ENCODE results near the gene SETD7. TPM values are rescaled to one million over a fixed set of nuclear protein-coding genes. Genes with fewer than 3 reads are reported as not detected.

The SETD7 gene
- polyA plus RNA-seq, 1 donor from 2014 or later, result 12.0 TPM

DNA sequence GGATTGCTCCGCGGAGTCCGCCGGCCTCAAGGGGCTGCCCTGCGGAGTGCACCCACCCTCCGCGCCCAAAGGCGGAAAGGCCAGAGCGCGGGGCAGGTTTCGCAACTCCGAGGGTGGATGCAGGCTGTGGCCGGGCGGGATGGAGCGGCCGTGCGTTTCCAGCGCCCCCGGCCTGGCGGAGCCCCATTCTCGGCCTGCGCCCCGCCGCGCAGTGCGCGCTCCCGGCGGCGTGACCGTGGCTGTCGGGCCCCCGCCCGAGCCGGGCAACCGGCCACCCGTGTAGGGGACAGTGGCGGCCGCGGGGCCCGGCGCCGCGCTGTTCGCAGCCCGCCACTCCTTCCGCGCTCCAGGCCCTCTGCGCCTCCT, 331 bp downstream of the SETD7 start:
- H2AFZ ChIP-seq (ENCODE audit: low read depth, low read length), result peak overlapping the region; percentile 92
- peaks cover 29% of the 10 kb centered on the region for H3K79me2 ChIP-seq (replicated peaks; ENCODE audit: insufficient read depth, low read length)

DNA sequence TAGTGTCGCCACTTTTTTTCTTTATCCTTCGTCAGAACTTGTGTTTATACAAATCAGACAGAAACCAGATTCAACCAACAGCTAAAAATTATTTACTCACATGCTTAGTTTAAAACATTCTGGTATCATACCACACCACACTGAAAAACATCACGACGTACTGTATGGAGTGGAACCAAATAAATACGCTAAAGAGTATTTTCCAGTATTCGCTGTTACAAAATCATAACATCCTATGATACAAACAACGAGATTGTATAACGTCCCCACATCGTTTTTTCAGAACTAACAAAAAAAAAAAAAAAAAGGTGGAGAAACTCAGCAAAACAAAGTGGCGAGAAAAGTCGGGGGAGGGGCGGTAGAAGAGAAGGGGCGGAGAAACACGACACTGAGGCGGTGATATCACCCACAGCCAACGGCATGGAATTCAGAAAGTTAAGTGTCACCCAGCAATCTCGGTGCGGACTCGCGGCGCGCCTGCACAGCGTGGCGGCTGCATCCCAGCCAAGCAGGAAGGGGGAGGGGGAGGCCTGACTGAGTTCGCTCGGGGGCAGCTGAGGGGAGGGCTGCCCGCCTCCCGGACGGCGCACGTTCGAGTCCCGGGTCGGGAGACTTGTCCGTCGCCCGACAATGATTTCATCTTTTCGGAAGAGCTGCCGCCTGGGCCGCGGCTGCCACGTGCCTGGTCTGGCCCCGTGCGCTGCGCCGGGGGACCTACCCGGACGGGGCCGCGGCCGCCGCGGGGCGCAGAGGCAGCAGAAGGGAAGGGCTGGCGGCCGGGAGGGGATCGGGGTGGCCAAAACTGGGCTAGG, 920 bp downstream of the SETD7 start:
- Histone ChIP-seq H3K4me2 (ENCODE audit: low read length) (peak overlapping the region; percentile 62), H3K36me3 (ENCODE audit: insufficient read depth, low read length) (no peaks in the 10 kb centered on the region), H3F3A (ENCODE audit: insufficient read depth, low read length, poor library complexity, severe bottlenecking) (peaks cover 2% of the 10 kb centered on the region), H3K4me3 (ENCODE audit: low read length) (peak overlapping the region; percentile 95), H3K79me2 (replicated peaks; ENCODE audit: insufficient read depth, low read length) (peaks cover 29% of the 10 kb centered on the region), H3K27ac (ENCODE audit: low read length) (peak overlapping the region; percentile 81), H3K9me3 (ENCODE audit: low read length) (no peaks in the 10 kb centered on the region), H4K20me1 (ENCODE audit: insufficient read depth) (no peaks in the 10 kb centered on the region), H3K27me3 (ENCODE audit: insufficient read depth, low read depth, low read length) (peaks cover 23% of the 10 kb centered on the region), H3K9me2 (ENCODE audit: insufficient read depth, low read length) (no peaks in the 10 kb centered on the region), H2AFZ (ENCODE audit: low read depth, low read length) (no peak overlapping the region), H3K9ac (ENCODE audit: low read length) (peak overlapping the region; percentile 92)
- TF ChIP-seq EP300 (conservative IDR thresholded peaks at IDR 0.05; ENCODE audit: poor library complexity, severe bottlenecking) (peak; percentile 35), CTCF (IDR thresholded peaks at IDR 0.05; ENCODE audit: poor library complexity, severe bottlenecking) (no peak), EZH2 (IDR thresholded peaks at IDR 0.05; ENCODE audit: borderline replicate concordance, insufficient read depth, low read length, poor library complexity, severe bottlenecking) (no peak), SMC3 (conservative IDR thresholded peaks at IDR 0.05; ENCODE audit: poor library complexity) (no peak), MXI1 (conservative IDR thresholded peaks at IDR 0.05; ENCODE audit: poor library complexity, severe bottlenecking) (peak; percentile 92), RAD21 (conservative IDR thresholded peaks at IDR 0.05) (no peak), POLR2AphosphoS5 (IDR thresholded peaks at IDR 0.05) (peak; percentile 92), TAF1 (IDR thresholded peaks at IDR 0.05; ENCODE audit: low read depth) (peak; percentile 47)
- TF ChIP-seq, protein P1, sequence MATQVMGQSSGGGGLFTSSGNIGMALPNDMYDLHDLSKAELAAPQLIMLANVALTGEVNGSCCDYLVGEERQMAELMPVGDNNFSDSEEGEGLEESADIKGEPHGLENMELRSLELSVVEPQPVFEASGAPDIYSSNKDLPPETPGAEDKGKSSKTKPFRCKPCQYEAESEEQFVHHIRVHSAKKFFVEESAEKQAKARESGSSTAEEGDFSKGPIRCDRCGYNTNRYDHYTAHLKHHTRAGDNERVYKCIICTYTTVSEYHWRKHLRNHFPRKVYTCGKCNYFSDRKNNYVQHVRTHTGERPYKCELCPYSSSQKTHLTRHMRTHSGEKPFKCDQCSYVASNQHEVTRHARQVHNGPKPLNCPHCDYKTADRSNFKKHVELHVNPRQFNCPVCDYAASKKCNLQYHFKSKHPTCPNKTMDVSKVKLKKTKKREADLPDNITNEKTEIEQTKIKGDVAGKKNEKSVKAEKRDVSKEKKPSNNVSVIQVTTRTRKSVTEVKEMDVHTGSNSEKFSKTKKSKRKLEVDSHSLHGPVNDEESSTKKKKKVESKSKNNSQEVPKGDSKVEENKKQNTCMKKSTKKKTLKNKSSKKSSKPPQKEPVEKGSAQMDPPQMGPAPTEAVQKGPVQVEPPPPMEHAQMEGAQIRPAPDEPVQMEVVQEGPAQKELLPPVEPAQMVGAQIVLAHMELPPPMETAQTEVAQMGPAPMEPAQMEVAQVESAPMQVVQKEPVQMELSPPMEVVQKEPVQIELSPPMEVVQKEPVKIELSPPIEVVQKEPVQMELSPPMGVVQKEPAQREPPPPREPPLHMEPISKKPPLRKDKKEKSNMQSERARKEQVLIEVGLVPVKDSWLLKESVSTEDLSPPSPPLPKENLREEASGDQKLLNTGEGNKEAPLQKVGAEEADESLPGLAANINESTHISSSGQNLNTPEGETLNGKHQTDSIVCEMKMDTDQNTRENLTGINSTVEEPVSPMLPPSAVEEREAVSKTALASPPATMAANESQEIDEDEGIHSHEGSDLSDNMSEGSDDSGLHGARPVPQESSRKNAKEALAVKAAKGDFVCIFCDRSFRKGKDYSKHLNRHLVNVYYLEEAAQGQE (IDR thresholded peaks at IDR 0.05; ENCODE audit: borderline replicate concordance), result peak; percentile 31

More for the DNA sequence above, 331 bp downstream of the SETD7 start:
- Histone ChIP-seq H3K27me3 (ENCODE audit: insufficient read depth, low read depth, low read length) (peaks cover 23% of the 10 kb centered on the region), H3K9ac (ENCODE audit: low read length) (peak overlapping the region; percentile 92), H3K9me2 (ENCODE audit: insufficient read depth, low read length) (no peaks in the 10 kb centered on the region), H4K20me1 (ENCODE audit: insufficient read depth) (no peaks in the 10 kb centered on the region), H3K9me3 (ENCODE audit: low read length) (no peaks in the 10 kb centered on the region), H3K27ac (ENCODE audit: low read length) (peak overlapping the region; percentile 81), H3K4me3 (ENCODE audit: low read length) (peak overlapping the region; percentile 95), H3K4me2 (ENCODE audit: low read length) (no peak overlapping the region), H3F3A (ENCODE audit: insufficient read depth, low read length, poor library complexity, severe bottlenecking) (peaks cover 2% of the 10 kb centered on the region), H3K36me3 (ENCODE audit: insufficient read depth, low read length) (no peaks in the 10 kb centered on the region)
- peak; percentile 27 for TF ChIP-seq MXI1 (conservative IDR thresholded peaks at IDR 0.05; ENCODE audit: poor library complexity, severe bottlenecking)
- TF ChIP-seq EZH2 (IDR thresholded peaks at IDR 0.05; ENCODE audit: borderline replicate concordance, insufficient read depth, low read length, poor library complexity, severe bottlenecking), result no peak
- no peak for TF ChIP-seq EP300 (conservative IDR thresholded peaks at IDR 0.05; ENCODE audit: poor library complexity, severe bottlenecking)
- TF ChIP-seq, protein P1 (IDR thresholded peaks at IDR 0.05; ENCODE audit: borderline replicate concordance), result peak; percentile 11
